ENCODE data around the gene USP48.

Gene USP48

DNA sequence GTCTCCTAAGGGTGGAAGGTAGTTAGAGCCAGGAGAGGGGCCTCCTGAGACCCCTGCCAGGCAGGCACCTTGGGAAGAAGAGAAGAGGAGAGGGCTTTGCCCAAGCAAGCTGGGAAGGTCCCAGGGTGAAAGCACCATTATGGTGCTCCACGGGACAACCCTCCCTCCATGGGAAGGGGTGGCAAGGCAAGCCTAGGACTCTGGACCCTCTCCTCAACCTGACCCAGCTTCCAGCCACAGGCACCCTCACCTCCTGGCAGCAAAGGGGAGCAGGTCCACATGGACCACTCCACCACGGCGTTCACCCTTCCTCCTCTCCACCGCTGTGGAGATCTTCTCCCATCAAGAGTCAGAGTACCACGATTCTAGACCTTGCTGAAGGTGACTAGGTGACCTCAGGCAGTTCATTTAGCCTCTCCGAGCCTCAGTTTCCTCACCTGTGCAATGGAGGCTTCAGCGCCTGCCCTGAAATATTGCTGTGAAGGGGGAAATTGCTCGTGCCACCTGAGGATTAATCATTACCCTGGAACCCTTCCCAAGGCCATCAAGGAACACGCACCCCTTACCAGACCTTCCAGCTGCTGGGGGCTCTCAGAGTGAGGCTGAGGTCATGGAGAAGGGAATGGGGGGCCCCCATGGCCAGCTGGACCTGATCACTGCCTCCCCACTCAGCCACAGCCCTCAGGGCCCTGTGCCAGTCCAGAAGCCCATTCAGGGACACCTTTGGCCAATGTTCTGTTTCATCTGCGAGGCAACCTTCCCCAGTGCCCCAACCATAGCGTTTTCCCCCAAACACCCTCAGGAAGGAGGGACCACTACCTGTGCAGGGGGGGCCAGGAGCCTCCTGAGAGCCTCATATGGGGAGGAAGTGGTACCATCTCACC lies 115.4 kb downstream of the USP48 start:
- DNase-seq (ENCODE audit: low spot score) = no peak

DNA sequence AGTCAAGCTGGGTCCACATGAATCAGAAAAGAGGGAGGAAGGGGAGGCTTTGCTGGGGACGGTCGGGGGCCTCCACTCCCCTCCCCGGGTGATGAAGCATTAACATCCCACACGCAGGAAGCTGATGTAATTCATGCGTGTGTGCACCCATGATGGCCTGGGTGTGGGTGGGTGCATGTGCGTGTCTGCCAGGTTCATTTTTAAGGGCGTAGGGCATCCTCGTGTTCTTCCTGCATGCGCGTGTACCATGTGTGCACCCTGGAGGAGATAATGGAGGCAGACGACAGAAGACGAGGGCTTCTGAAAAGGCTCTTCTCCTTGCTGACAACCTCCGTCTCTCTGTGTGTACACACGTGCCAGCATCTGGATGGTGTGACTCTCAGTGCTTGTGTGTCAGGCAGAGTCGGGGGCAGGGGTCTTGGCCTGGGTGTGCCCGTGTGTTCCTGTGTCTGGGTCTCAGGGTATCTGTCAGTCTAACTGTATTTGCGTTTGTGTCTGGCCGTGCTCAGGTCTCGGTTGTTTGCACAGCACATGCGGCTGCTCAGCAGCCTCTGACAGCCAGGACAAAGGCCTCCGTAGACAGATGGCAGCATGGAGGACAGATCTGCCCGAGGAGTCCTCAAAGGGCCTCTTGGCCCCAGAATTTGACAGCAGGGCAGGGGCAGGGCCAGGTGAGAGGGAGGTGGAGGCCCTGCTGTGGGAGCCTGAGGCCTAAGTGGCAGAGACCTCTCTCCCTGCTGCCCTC lies 116.2 kb downstream of the USP48 start:
- no peak for DNase-seq (ENCODE audit: low spot score)

DNA sequence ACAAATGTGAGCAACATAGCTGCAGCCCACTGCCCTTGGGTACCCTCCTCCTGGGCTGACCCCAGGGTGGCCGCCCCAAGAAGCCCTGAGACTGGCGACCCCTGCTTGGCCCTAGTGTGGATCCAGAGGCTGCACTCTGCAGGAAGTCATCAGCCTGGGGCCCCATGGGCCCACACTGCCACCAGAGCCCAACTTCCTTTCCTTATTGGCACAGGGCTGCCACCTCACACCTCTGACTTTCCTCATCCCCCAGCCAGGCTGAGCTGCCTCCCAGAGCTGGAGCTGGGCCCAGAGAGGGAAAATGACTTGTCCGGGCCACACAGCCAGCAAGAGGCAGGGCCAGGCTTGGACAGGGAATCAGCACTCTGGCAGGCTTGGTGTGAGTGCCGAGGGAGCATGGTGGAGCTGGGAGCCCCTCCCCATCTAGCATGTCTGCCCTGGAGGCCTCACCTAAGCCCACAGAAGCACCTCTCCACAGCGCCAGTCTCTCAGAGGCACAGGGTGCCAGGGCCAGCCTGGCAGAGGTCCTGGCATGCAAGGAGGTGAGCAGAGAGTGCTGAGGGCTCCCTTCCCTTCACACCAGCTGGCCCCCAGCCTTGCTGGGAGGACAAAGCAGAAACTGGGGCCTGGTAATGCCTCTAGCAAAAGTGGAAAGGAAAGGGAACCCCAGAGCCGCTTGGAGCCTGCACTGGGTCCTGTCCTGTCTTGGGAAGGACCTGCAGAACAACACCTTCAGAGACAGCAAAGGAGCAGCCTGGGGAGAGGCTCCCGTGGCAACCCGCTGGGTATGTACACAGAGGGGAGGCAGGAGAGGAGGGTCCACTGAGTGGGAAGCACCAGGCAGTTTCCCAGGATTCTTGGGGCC lies 117.0 kb downstream of the USP48 start:
- no peak for DNase-seq (ENCODE audit: low spot score)

GRCh38 chr1:21664806-21665588 lies 118.0 kb downstream of the USP48 start:
- no peak for DNase-seq (ENCODE audit: low spot score)

GRCh38 chr1:21663951-21664805 lies 118.8 kb downstream of the USP48 start:
- no peak for DNase-seq (ENCODE audit: low spot score)

- no peak for DNase-seq (ENCODE audit: low spot score)
Measured at GRCh38 chr1:21663248-21663950, 119.5 kb downstream of the USP48 start.

DNA sequence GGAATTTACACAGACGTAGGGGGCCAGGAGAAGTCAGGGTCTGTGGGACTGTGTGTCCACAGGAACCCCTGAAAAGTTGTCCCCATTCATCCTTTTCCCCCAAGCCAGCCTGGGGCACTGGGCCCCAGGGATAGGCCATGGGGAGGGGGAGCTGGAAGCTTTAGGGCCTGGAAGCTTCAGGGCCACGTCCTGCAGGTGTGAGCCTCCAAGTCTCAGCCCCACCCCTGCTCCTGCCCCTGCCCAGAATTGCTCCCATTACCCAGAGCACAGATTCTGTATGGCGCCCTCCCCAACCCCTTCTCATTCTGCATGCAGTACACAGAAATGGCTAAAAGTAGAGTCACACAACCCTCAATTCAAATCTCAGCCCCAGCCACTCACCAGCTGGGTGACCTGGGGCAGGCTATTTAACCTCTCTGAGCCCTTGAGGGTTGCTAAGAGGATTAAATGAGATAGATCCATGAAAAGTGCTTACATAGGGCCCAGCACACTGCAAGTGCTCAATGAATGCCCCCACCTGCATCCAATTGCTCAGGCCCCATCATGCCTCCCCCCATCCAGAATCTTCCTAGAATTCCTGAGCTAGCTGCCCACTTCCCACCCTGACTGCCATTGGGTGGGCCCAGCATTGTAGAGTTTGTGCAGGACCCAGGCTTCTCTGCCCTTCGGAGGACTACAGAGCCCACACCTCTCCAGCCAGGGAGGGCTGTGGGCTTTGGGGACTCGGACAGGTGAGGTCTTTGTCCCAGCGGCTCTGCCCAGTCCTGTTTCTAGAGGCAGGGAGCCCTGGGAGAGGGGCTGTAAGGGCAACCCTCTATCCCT lies 120.3 kb downstream of the USP48 start:
- no peak for DNase-seq (ENCODE audit: low spot score)

GRCh38 chr1:21661886-21662285 lies 121.1 kb downstream of the USP48 start:
- DNase-seq (ENCODE audit: low spot score) = no peak

GRCh38 chr1:21659924-21660326 lies 123.0 kb downstream of the USP48 start:
- DNase-seq (ENCODE audit: low spot score) = no peak

- DNase-seq (ENCODE audit: low spot score) = peak; percentile 74
Measured at GRCh38 chr1:21659099-21659923, 123.6 kb downstream of the USP48 start.

DNA sequence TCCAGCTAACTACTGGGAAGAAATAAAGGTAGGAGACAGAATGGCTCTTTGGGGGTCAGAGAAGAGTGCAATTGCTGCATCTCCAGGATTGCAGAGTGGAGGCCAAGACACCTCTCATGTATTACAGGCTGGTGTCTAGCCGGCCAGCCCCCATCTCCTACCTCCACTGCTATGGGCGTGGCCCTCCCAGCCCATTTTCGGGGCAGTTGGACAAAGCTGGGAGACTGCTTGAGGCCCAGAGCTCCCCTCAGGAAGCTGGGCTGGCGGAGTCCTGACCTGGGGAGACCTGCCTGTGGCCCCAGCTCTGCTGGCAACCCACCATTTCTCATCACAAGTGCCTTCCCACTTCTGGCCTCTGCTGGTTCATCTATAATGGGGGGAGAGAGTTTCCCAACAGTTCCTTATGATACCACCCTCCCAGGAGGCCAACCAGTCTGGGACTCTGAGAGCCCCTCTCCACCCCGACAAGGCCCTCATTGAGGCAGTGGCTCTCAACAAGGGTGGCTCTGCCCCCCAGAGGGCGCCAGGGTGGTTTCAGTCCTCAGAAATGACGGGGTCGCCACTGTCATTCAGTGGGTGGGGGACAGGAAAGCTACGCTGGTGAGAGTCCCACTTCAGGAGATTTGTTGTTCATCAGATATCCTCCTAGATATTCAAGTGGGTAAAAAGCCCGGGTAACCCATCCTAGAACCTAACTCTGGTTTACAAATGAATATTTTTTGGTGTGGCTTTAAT lies 125.3 kb downstream of the USP48 start:
- no peak for DNase-seq (ENCODE audit: low spot score)

GRCh38 chr1:21655748-21656147 lies 127.2 kb downstream of the USP48 start:
- DNase-seq (ENCODE audit: low spot score) = no peak

GRCh38 chr1:21655259-21655658 lies 127.7 kb downstream of the USP48 start:
- no peak for DNase-seq (ENCODE audit: low spot score)

DNA sequence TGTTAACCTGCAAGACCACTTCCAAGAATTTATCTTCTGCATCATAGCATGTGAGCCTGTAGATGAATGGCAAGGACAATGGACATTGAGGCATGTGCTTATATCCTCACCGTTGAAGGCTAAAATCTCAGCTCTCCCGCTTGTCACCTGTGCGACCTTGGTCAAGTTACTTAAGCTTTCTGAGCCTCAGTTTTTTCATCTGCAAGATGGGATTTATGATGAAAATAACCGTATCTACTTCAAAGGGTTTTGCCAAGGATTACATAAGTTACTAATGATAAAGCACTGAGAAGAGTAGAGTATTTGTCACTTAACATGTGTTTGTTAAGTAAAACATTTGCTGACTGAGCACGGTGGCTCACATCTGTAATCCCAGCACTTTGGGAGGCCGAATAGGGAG lies 128.7 kb downstream of the USP48 start:
- no peak for DNase-seq (ENCODE audit: low spot score)

- DNase-seq (ENCODE audit: low spot score) = no peak
Measured at GRCh38 chr1:21653744-21654100, 129.2 kb downstream of the USP48 start.

- DNase-seq (ENCODE audit: low spot score) = no peak
Measured at GRCh38 chr1:21652937-21653743, 129.8 kb downstream of the USP48 start.

Data from CD4-positive, alpha-beta T cell treated with Interleukin-15 for 4 hours (primary cell).